Mammary epithelial cell (primary cell): ENCODE data around the gene LHPP.

Experiments
- CTCF ChIP-seq, 2 donors: IDR thresholded peaks in 1 of 2; conservative IDR thresholded peaks in 1 of 2; 2 replicates each; pipeline ENCODE4 v1.5.1; 2011 to 2012; ENCODE audit warnings: inconsistent platforms in 2 of 2, low read length in 2 of 2, mild to moderate bottlenecking in 2 of 2, control low read depth in 1 of 2, low read depth in 1 of 2; ENCODE audit not compliant: insufficient read depth in 1 of 2; ENCODE audit errors: extremely low read depth in 1 of 2
- EZH2 ChIP-seq: IDR thresholded peaks from 2 replicates; pipeline ENCODE4 v1.6.1; 2012; ENCODE audit warnings: low read length, inconsistent platforms, borderline replicate concordance

- TF ChIP-seq EZH2 (no peak), CTCF (conservative IDR thresholded peaks at IDR 0.05 in 1 of 2, IDR thresholded peaks at IDR 0.05 in 1 of 2; ENCODE audit: extremely low read depth in 1 of 2, insufficient read depth in 1 of 2, low read depth in 1 of 2, low read length in 2 of 2) (no peak)
These were observed 8.4 kb downstream of the LHPP start for GRCh38 chr10:124469956-124470484.
